Measurements from ENCODE around the gene TK2. TPM values are rescaled to one million over a fixed set of nuclear protein-coding genes. Genes with fewer than 3 reads are reported as not detected.

The TK2 gene
- total and polyA plus RNA-seq, 2 experiments from 2014 or later: 1.8 to 4.2 TPM

- H4K20me1 ChIP-seq (replicated peaks; ENCODE audit: insufficient read depth): no peaks in the 10 kb centered on the region
- no peaks in the 10 kb centered on the region for H3F3A ChIP-seq (replicated peaks; ENCODE audit: low read depth)
- Mint-ChIP-seq H3K4me3 (no peak overlapping the region), H3K4me1 (peaks cover 46% of the 10 kb centered on the region), H3K9me3 (no peaks in the 10 kb centered on the region; the same call in 2 of the 3 replicates), H3K27ac (peak overlapping the region; percentile 15; the same call in 1 of the 2 replicates), H3K36me3 (ENCODE audit: low read depth) (peaks cover 21% of the 10 kb centered on the region), H3K27me3 (ENCODE audit: insufficient read depth, low read depth, poor library complexity) (peaks cover 5% of the 10 kb centered on the region)
- H3K36me3 ChIP-seq (ENCODE audit: insufficient read depth): no peaks in the 10 kb centered on the region
- DNase-seq (ENCODE audit: low spot score): no peak
- no peaks in the 10 kb centered on the region for H3K27me3 ChIP-seq (ENCODE audit: insufficient read depth)
- no peak for TF ChIP-seq JUNB (IDR thresholded peaks at IDR 0.05; ENCODE audit: unreplicated experiment)
- TF ChIP-seq NANOG (IDR thresholded peaks at IDR 0.05; ENCODE audit: borderline replicate concordance): no peak
- no peak for TF ChIP-seq REST (IDR thresholded peaks at IDR 0.05; ENCODE audit: unreplicated experiment)
- TF ChIP-seq ZNF114 (CRISPR knock-in tag; IDR thresholded peaks at IDR 0.05): no peak
- H3K4me2 ChIP-seq: no peak overlapping the region
- no peaks in the 10 kb centered on the region for H3K79me2 ChIP-seq (replicated peaks; ENCODE audit: insufficient read depth)
- no peaks in the 10 kb centered on the region for H3K9me2 ChIP-seq (ENCODE audit: insufficient read depth)
- no peak for ATAC-seq
- H3K4me1 ChIP-seq (ENCODE audit: insufficient read depth): peaks cover 14% of the 10 kb centered on the region
- H3K4me3 ChIP-seq: no peak overlapping the region
- H2AFZ ChIP-seq: no peak overlapping the region
- no peak overlapping the region for H3K27ac ChIP-seq (ENCODE audit: low read depth)
Measured at GRCh38 chr16:66513111-66513723, 36.7 kb downstream of the TK2 start.

- peaks cover 19% of the 10 kb centered on the region for H3K36me3 Mint-ChIP-seq (ENCODE audit: low read depth)
- Histone ChIP-seq H3K4me1 (ENCODE audit: insufficient read depth) (peaks cover 14% of the 10 kb centered on the region), H3K9me2 (ENCODE audit: insufficient read depth) (no peaks in the 10 kb centered on the region), H3K27ac (ENCODE audit: low read depth) (peak overlapping the region; percentile 68; the same call in 1 of the 2 replicates), H3K4me3 (no peak overlapping the region), H3K4me2 (peak overlapping the region; percentile 28; the same call in 1 of the 2 replicates), H3K36me3 (ENCODE audit: insufficient read depth) (no peaks in the 10 kb centered on the region), H2AFZ (no peak overlapping the region), H3K79me2 (replicated peaks; ENCODE audit: insufficient read depth) (no peaks in the 10 kb centered on the region), H3K27me3 (ENCODE audit: insufficient read depth) (no peaks in the 10 kb centered on the region), H3F3A (replicated peaks; ENCODE audit: low read depth) (no peaks in the 10 kb centered on the region), H4K20me1 (replicated peaks; ENCODE audit: insufficient read depth) (no peaks in the 10 kb centered on the region)
- DNase-seq (ENCODE audit: low spot score) (no peak), ATAC-seq (no peak)
- H3K27ac Mint-ChIP-seq: peak overlapping the region; percentile 81
- peaks cover 3% of the 10 kb centered on the region for H3K27me3 Mint-ChIP-seq (ENCODE audit: insufficient read depth, low read depth, poor library complexity)
- no peaks in the 10 kb centered on the region; the same call in 2 of the 3 replicates for H3K9me3 Mint-ChIP-seq
- no peak overlapping the region for H3K4me3 Mint-ChIP-seq
- peaks cover 44% of the 10 kb centered on the region for H3K4me1 Mint-ChIP-seq
- TF ChIP-seq EZH2 (IDR thresholded peaks at IDR 0.05; ENCODE audit: low read depth, unreplicated experiment) (no peak), ZNF462 (CRISPR knock-in tag; IDR thresholded peaks at IDR 0.05) (no peak), EZH2phosphoT487 (IDR thresholded peaks at IDR 0.05; ENCODE audit: unreplicated experiment) (no peak)
Measured at GRCh38 chr16:66512272-66513110, 37.4 kb downstream of the TK2 start.

Data from GM23338 (cell line).